CD4-positive, alpha-beta T cell treated with Interleukin-12 subunit alpha and Interleukin-12 subunit beta, for 1 hour (primary cell): ENCODE data around the gene ENPP1.

ENCODE experiments used
- DNase-seq: peaks from one replicate; pipeline ENCODE4 v3.0.0-alpha.2; 2020

The ENPP1 gene

DNA sequence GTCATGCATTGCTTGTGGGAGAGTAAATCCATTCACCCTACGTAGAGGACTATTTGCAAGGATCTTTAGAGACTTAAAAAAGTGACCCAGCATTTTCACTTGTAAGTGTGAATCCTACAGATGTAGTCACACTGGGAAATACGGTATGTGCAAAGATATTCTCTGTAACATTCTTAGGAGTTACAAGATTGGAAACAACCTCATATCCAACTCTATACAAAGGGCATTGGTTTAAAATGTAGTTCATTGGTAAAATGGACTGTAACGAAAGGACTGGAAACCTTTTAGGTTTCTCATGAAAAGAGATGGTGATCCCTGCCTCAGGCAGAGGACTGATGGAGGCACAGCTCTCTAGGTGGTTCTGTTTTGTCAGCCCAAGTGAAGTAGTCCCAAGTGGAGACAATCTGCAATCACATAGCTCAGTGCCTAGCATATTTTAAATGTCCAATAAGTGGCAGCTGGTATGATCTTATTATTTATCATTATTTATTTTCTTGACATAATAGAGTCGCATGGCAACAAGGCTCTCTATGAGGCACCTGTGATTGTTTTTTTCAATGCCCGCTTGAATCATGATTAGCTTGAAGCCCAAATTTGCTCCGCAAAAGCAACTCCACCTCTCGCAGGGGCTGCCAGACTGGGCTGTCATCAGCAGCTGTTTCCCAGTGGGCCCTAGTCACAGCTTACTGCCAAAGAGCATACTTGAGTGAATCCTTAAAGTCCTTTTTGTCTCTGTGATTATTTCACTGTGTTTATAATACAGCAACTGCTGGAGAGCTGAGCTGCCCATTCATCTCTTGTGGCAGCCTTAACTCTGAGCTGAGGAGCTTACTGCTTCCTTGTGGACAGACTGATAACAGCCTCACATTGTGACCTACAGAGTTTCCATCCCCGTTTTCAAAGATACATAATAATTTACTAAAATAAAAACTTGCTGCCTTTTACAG is 19.8 kb upstream of the ENPP1 start:
- DNase-seq: no peak

DNA sequence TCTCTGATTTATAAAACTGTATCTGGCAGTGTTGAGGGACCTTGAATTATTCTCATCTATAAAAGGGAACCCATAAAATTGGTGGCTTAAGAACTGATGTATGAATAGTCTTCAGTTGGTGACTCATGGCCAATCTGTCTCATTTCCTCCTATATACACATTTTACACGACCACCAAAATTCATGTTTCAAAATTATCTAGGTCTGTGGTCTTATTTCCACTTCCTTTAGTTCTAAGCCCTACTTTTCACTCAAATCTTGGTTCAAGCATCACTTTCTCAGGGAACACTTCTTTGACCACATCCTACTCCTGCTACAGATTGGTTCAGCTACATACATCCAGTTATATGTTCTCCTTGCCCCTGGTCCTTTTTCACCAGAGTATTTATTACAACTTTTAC is 18.6 kb upstream of the ENPP1 start:
- no peak for DNase-seq

- DNase-seq: no peak
Observed at GRCh38 chr6:131791476-131791875, 16.3 kb upstream of the ENPP1 start.

DNA sequence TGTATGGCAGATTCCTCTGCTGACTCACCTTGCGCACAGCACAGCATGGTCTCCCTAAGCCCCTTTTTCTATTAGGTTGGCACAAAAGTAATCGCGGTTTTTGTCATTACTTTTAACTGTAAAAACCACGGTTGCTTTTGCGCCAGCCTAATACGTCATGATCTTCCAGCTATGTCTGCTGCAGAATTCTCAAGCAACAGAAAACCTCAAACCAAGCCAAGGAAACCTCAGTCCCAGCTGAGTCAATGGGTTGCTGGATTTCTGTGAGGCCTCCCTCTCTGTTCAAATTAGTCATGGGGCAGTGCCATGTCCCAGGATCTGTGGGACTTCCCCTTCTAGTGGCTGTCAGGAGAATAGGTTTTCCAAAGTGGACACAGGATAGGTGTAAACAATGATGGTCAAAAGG is 15.7 kb upstream of the ENPP1 start:
- no peak for DNase-seq

GRCh38 chr6:131795366-131795765 is 12.5 kb upstream of the ENPP1 start:
- DNase-seq: no peak

- no peak for DNase-seq
Observed at GRCh38 chr6:131802347-131802746, 5.5 kb upstream of the ENPP1 start.

GRCh38 chr6:131803007-131803769 is 4.6 kb upstream of the ENPP1 start:
- DNase-seq: no peak

- no peak for DNase-seq
Observed at GRCh38 chr6:131804131-131804530, 3.7 kb upstream of the ENPP1 start.

- DNase-seq: no peak
Observed at GRCh38 chr6:131807321-131807643, 538 bp upstream of the ENPP1 start.

DNA sequence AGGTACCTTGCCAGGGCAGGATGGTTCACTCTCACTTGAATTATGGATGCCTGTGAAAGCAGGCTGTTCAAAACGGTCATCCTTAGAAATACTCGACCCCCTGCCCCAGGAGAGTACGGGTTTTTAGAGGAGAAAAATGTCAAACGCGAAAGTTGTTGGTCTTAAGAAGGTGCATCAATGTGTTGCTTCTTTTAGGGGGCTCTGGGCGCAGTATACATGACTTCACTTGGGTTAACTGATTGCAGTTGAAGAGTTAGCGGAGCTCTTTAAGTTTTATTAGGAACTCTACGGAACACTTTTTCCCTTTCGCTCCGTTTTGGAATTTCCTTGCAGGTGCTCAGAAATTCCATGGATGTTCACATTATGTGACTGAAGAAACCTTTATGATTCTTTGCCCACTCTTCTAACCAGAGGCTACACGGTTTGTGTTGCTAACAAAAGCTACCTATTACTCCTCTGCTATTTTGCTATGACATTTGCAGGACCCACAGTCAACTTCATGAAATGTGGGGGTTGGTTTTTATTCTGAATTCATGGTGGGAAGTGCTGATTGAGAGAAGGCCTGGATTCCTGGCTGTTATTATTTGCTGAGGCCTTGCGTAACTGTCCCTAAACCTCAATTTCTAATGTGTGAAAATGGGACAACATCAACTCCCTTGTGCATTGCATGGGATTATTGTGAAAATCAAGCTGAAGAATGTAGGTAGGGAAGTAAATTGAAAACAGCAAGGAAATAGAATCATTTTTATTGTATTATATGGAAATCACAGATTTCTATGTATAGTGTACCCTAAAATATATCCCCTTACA is 845 bp downstream of the ENPP1 start:
- DNase-seq: no peak

- no peak for DNase-seq
Observed at GRCh38 chr6:131811500-131811899, 3.7 kb downstream of the ENPP1 start.

- no peak for DNase-seq
Observed at GRCh38 chr6:131813991-131814390, 6.2 kb downstream of the ENPP1 start.

GRCh38 chr6:131816869-131817268 is 9.0 kb downstream of the ENPP1 start:
- DNase-seq: no peak

DNA sequence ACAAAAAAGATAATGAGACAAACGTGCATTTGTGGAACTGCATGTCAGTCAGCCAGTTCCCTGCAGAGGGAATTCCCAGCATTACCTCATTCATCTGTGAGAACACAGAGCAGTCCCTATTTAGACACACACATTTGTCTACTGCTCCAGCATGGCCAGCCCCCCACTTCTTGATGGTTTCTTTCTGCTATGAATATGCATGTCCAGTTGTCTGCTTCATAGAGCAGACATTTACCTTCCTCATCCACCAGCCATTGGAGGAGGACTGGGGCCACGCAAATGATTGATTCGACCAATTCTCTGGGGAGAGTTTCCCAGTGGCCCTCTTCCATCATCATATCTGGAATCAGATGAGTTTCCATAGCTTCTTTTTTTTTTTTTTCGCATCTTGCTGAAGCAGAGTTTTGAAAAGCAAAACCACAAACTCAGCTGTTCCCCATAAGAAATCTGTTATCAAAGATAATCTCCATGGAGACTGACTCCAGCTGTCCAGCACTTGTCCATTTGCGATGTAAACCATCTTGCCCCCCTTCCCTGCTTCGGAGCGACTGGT is 11.8 kb downstream of the ENPP1 start:
- DNase-seq: no peak

- no peak for DNase-seq
Observed at GRCh38 chr6:131821010-131821807, 13.4 kb downstream of the ENPP1 start.

DNA sequence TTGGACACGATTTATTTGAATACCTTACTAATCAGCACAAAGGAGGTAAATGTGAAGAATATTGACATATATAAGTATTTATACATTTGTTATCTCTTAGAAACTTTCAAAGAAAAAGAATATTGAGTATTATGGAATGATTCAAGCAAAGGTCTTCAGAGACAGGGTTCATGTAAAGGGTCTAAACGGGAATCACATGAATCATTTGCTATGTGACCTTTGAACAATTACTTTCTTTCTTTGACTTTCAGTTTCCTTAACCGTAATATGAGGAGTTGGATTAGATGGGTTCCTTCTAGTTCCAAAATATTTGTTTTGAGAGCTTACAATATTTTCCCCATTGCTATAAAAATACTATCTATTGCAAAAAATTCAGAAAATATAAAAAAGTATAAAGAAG is 14.3 kb downstream of the ENPP1 start:
- no peak for DNase-seq

DNA sequence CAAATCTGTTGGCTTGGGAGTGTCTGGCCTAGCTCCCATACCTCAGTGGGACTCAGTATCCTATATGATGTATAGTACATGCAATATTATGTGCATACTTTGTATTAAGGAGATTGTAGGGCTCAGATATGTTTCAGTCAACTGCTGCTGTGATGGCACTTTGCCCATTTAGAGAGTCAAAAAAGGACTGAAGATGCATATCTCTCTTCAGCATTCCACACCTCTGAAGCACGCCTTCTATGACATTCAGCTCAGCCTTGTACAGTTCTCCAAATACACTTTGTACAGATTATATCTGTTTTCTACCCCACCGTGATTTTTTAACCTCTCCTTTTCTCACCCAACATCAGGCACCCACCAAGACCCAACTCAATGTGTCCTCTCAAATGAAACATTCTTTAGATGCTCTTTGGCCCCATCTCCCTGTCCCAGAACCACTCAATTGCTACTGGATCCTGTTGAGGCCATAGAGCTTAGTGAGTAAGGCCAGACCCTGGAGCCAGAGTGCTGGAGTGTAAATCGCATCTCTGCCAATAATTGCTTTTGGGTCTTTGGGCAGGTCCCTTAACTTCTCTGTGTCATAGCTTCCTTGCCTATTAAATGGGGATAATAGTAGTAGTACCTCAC is 15.6 kb downstream of the ENPP1 start:
- DNase-seq: no peak

- no peak for DNase-seq
Observed at GRCh38 chr6:131825946-131826345, 18.1 kb downstream of the ENPP1 start.

DNA sequence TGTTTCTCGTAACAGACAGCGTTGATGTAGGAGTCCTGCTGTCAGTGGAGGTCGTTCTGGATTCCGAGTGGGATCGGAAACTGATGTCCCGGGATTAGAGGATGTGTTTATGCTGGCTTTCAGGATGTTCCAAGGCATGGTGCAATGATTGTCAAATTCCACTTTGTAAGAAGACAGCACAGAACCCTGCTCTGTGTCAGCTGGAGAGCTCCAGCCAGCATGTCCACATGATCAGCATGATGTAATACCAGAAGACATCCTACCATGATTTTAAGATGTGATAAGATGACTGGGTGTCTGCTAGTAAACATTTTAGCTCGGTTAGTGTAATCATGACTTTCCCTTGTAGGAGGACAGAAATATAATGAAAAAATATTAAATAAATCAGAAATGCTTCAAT is 20.3 kb downstream of the ENPP1 start:
- DNase-seq: no peak

DNA sequence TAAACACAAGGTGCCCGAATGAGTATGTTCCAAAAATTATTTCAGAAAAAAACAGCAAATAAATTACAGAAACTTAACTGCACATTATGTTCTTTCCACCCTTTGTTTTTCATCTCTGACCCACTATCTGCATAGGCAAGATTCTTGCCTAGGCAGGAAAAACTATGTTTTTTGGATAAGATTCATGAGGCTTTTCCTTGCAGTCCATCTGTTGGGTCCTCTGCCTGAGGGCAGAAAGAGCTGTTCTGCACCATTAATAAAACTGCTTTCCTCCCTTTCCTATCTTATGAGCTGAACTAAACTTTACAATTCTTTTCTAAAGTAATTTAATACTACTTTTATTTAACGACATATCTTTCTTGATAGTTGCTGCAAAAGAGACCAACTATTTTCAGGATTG is 21.1 kb downstream of the ENPP1 start:
- DNase-seq: no peak

GRCh38 chr6:131831392-131831791 is 23.6 kb downstream of the ENPP1 start:
- no peak for DNase-seq

DNA sequence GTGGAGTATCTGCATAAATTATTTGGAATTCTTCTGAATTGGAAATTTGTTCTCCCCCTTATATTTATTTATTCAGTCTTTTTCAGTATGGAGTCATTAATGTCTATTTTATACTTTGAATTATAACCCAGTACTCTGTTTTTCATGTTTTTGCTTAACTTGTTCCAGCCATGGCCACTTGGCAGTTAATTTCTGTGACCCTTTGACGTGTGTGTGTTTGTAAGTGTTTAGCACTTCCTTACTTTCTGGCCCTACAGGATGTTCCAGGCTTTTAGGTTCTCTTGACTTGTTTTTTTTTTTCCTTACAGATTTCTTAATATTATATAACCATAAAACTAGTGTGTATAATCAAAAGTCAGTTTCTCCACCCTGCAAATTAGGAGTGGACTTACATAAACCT is 24.1 kb downstream of the ENPP1 start:
- no peak for DNase-seq
